NCI-H2171 treated with DMSO at 0.1 percent for 48 hours (cell line): ENCODE results near the gene MOCOS.

Source experiments
- DNase-seq: peaks from one replicate; lab custom pipeline; 2025; lab: John Stamatoyannopoulos, UW

Gene MOCOS

GRCh38 chr18:36307513-36307912 lies 120.2 kb downstream of the MOCOS start:
- DNase-seq: no peak

- DNase-seq: no peak
Observed at GRCh38 chr18:36308711-36309435, 121.6 kb downstream of the MOCOS start.

- DNase-seq: peak; percentile 39
Observed at GRCh38 chr18:36309436-36310391, 122.4 kb downstream of the MOCOS start.

GRCh38 chr18:36311026-36311570 lies 123.8 kb downstream of the MOCOS start:
- no peak for DNase-seq

- no peak for DNase-seq
Observed at GRCh38 chr18:36312806-36313395, 125.6 kb downstream of the MOCOS start.

- DNase-seq: no peak
Observed at GRCh38 chr18:36314098-36314497, 126.8 kb downstream of the MOCOS start.

GRCh38 chr18:36314754-36315153 lies 127.5 kb downstream of the MOCOS start:
- DNase-seq: no peak

GRCh38 chr18:36315736-36316135 lies 128.4 kb downstream of the MOCOS start:
- DNase-seq: no peak

GRCh38 chr18:36316246-36316645 lies 128.9 kb downstream of the MOCOS start:
- no peak for DNase-seq
